Fibroblast of skin of right biceps (primary cell): ENCODE data around the gene ACOT6.
A peak's percentile ranks its signal among the peaks of the same experiment; 100 is the strongest.
"Not testable (repeated sequence)": the region's sequence is repeated elsewhere in the genome, so short reads cannot be mapped to it uniquely, and the experiment has no call there.

Experiments used
- DNase-seq: peaks from one replicate; pipeline ENCODE4 v3.0.0-alpha.2; 2013

Gene ACOT6

DNA sequence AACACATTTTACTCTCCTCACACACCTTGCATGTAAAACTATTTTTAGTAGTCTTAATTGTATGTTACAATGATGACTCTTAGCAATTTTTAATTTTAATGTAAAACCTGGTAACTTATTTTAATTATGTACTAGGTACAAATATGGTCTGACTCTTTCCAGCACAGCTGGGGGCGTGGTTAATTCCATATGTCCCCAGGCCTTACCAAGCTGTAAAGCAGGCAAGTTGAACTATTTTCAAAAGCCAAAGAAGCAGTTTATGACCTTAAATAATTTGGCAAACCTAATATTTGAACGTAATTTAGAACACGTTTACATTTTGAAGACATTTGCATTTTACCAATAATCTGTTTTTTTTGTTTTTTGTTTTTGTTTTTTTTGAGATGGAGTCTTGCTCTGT lies 9.3 kb upstream of the ACOT6 start:
- no peak for DNase-seq

DNA sequence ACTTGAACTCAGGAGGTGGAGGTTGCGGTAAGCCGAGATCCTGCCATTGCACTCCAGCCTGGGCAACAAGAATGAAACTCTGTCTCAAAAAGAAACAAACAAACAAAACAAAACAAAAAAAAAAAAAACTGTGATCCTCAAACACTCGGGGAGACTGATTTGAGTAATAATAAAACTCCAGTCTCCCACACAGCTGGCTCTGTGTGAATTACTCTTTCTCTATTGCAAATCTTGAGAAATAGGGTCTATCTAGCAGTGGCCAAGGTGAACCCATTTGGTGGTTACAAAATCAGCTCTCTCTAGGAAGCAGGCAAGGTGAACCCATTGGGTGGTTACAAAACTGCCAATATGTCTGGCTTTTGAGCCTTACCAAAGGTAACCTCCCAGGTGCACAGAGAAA lies 6.0 kb upstream of the ACOT6 start:
- no peak for DNase-seq

DNA sequence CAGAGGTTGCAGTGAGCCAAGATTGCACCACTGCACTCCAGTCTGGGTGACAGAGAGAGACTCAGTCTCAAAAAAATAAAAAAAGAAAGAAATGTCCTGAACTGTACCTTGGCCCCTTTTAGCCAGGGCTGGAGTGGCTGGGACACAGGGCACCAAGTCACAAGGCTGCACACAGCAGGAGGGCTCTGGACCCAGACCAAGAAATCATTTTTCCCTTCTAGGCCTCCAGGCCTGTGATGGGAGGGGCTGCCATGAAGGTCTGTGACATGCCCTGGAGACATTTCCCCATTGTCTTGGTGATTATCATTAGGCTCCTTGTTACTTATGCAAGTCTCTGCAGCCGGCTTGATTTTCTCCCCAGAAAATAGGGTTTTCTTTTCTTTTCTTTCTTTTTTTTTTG lies 5.1 kb upstream of the ACOT6 start:
- no peak for DNase-seq

DNA sequence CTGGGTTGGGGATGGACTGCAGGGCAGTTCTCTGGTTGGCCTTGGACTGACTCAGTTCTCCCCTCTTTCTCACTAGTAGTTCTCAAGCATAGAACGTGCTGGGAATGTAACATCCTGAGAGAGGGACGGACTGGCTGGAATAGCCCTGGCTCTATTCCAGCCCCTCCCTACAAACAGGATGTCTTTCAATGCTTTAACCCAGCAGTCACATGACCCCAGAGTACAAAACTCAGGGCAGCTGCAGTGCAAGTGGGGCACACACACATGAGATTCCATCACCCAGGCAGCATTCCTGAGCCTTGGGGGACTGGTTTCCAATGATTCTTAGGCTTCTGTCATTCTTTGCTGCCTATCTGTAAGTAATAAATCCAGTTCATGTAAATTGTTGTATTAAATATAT lies 1.6 kb upstream of the ACOT6 start:
- DNase-seq, result peak; percentile 42

DNA sequence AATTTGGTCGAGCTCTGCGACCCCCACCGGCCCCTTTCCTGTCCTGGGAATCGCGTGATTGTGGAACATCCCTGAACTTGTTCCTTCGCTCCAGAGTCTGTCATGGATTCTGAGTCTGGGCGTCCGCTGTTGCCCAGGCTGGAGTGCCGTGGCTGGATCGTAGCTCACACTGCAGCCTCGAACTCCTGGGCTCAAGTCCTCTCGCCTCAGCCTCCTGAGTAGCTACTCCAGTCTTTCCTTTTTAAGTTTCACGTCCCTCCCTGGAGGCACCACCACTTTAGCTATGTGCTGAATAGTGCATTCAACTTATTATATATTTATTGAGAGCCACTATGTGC lies 698 bp downstream of the ACOT6 start:
- DNase-seq, result no peak

DNA sequence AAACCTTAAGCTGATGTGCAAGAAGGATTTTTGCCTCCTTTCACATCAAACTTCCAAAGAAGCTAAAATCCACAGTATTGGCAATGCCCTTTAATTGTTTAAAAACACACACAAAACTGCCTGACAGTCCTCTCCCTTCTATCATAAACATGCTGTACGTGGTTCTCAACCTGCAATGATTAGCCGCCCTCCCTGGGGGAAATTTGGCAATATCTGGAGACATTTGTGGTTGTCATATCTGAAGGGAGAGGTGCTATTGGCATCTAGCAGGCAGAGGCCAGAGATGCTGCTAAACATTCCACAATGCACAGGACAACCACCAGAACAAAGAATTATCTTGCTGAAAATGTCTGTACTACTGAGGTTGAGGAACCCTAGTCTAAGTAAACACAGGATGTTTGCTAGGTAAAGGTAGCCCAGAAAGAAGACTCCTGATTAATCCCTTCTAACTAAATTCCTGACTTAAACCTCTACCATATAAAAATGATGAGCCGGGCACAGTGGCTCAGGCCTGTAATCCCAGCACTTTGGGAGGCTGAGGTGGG lies 1.2 kb downstream of the ACOT6 start:
- DNase-seq, result no peak

DNA sequence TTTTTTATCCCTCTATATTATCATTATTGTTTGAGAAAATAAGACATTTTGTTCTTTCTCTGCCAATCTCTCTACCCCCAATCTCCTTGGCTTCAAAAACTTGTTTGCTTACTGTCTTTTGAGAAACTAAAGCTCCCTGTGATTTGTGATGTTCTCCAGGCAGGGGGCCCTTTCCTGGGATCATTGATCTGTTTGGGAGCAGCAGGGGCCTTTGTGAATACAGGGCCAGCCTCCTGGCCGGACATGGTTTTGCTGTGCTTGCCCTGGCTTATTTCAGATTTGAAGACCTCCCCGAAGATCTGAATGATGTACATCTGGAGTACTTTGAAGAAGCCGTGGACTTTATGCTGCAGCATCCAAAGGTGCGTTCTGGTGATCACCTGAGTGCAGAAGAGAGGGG lies 4.5 kb downstream of the ACOT6 start:
- no peak for DNase-seq

DNA sequence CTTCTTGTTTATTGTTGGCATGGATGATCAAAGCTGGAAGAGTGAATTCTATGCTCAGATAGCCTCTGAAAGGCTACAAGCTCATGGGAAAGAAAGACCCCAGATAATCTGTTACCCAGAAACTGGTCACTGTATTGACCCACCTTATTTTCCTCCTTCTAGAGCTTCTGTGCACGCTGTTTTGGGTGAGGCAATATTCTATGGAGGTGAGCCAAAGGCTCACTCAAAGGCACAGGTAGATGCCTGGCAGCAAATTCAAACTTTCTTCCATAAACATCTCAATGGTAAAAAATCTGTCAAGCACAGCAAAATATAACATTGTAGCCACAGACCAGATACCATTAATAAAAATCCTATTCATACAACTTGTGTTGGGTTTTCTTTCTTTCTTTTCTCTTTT lies 7.2 kb downstream of the ACOT6 start:
- no peak for DNase-seq

DNA sequence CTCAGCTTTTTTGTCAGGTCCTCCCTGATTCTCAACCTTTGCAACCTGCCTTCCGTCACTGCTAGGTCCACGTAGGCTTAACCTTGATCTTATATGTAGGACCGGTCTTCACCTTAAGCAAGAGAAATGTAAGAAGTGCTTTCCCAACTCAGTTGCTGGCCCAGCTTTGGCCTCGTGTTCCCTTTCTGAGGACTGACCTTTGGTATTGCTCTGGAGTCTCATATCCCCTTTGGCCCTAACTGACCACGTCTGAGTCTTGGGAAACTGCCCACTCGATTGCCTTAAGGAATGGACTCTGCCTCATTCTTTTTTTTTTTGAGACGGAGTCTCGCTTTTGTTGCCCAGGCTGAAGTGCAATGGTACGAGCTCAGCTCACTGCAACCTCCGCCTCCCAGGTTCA lies 8.0 kb downstream of the ACOT6 start:
- DNase-seq, result no peak

DNA sequence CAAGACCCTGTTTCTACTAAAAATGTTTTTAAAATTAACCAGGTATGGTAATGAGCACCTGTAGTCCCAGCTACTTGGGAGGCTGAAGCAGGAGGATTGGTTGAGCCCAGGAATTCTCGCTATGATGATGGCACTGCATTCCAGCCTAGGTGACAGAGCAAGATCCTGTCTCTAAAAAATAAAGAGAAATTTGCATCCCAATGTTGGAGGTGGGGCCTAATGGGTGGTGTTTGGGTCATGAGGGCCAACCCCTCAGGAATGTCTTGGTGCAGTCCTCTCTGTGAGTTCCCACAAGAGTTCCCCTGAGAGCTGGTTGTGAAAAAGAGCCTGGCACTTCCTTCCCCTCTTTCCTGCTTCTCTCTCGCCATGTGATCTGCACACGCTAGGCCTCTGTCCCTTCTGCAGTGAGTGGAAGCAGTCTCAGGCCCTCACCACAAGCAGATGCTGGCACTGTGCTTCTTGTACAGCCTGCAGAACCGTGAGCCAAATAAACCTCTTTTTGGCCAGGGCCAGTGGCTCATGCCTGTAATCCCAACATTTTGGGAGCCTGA lies 11.3 kb downstream of the ACOT6 start:
- no peak for DNase-seq

DNA sequence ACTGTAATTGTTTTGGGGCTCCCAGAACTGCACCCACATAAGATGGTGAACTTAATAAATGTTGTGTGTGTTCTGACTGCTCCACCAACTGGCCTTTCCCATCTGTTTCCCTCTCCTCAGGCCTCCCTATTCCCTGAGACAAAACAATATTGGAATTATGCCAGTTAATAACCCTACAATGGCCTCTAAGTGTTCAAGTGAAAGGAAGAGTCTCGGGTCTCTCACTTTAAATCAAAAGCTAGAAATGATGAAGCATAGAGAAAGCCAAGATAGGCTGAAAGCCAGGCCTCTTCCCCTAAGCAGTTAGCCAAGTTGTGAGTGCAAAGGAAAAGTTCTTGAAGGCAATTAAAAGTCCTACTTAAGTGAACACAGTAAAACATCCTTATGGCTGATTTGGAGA lies 13.4 kb downstream of the ACOT6 start:
- DNase-seq, result no peak

DNA sequence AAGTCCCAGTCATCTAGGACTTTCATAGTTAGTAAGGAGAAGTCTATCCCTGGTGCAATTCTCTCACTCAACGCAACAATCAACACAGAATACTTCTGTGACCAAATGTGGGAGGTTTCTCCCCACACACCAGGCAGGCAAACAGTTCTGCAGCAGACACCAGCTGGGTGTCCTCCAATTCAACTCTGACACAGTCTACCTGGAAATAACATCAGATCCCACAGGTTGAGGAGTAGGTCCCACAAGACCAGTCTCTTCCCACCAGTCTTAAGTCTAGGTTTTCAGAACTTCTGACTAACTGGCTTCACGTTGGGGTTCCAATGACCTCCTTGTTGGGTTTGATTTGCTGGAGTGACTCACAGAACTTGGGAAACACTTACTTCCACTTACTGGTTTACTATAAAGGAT lies 14.8 kb downstream of the ACOT6 start:
- DNase-seq, result no peak

DNA sequence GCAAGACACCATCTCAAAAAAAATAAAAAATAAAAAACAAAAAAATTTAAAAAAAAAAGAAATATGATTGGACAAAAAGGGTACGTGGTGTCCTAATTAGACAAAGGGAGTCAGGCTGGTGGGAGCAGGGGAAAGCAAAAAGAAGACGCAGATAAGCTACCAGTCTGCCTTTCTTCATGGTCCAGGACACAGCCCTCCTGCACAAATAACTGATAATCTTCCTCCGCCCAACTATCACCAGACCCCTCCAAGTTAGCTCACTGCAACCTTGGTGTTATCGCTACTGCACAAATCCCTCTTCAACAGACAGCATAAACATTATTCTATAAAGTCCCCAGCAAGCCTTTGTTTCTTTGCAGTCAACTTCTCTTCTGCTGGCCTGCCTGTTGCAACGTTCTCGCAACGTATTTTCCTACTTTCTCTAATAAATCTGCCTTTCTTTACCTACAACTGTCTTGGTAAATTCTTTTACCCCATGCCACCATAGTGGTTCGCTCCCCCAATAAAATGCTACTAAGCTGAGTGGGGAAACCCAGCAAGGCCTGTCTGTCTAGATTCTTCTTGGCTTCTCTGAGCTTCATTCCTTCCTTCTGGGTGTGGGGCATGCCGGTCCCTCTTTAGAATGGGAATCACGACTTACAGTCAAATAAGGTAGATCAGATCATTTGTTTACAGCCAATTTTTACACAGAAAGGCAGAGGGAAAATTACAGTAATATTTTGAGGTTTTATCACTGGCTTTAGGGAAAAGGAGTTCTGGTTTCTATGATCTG lies 17.9 kb downstream of the ACOT6 start:
- DNase-seq, result no peak

DNA sequence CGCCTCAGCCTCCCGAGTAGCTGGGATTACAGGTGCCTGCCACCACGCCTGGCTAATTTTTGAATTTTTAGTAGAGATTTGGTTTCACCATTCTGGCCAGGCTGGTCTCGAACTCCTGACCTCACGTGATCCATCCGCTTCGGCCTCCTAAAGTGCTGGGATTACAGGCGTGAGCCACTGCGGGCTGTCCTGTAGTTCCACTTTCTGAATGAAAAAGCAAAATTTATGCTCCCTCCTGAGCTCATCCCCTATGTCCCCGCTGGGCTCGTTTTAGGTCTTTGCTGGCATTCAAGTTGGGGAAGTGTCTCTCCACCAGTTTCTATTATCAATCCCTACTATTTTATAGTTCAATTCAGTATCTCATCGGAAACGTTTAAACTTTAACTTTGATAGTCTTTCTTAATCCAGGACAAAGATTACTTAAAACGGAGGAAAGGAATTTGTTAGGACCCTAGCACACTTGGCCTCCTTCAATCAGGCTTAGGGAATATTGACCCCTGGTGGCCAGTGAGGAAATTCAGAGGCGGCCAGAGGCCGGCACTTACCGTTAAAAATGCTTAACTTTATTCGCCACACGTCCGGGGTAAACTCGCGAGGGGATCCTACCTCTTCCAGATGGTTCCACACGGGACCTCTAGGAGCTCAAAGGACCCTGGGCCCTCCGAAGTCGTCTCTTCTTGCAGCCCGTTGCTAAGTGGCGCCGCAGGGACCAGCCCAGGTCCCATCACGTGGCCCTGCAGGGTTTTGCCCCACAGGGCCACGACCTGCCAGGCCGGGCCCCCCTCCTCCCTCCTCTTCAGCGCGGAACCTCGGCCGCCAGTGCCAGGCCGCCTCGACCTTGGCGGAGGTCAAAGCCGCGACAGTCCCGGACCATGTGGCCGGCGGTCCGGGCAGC lies 21.0 kb downstream of the ACOT6 start:
- DNase-seq, result peak; percentile 68

DNA sequence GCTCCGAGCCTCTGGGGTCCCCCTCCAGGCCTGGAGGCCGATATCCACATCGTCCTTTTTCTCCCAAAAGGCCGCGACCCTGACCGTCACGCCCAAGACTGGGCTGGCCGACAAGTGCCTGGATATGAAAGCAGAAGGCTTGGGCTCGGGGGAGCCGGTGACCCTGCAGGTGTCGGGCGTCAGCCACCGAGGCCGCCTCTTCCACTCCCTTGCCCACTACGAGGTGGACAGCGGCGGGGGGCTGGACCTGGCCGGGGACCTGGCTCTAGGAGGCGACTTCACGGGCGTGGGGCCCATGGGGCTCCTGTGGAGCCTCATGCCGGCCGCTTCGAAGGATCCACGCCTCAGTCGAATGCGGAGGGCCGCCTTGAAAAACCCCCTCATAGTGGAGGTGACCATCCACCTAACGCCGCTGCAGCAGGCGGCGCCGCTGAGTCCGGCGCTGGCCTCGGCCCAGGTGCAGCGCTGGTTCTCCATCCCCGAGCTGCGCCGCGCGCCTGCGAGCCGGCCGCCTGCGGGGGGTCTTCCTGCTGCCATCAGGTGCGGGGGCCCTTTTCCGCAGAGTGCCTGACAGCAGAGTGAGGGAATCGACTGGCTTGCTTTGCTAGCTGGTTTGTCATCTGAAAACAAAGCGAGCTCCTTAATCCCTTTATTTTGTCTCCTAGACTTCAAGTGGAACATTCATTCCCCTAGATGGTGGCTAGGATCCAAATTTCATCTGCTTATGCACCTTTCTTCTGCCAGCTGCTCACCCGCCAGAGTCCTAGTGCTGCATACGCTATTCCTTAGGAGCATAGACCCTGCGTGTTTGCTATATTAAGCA lies 21.9 kb downstream of the ACOT6 start:
- no peak for DNase-seq

DNA sequence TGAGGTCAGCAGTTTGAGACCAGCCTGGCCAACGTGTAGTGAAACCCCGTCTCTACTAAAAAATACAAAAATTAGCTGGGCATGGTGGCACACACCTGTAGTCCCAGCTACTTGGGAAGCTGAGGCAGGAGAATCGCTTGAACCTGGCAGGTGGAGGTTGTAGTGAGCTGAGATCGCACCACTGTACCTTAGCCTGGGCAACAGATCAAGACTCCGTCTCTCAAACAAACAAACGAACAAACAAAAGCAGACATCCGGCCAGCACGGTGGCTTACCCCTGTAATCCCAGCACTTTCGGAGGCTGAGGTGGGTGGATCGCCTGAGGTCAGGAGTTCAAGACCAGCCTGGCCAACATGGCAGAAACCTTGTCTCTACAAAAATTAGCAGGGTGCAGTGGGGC lies 24.0 kb downstream of the ACOT6 start:
- not testable (repeated sequence) for DNase-seq

DNA sequence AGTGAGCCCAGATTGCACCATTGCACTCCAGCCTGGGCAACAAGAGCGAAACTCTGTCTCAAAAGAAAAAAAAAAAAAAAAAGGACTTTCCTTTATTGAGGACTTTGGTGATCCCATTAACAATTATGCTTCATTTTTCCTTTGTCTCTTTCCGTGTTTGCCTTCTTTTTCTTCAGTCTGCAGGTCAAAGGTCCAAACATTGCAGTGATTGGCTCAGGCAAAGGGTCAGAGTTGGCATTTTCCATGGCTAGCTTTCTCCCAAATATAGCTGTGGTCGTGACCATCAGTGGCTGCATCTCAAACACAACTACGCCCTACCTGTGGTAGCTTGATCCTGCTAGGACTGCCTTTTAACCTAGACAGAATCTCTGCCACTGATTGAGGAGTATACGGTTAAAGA lies 25.5 kb downstream of the ACOT6 start:
- DNase-seq, result no peak

DNA sequence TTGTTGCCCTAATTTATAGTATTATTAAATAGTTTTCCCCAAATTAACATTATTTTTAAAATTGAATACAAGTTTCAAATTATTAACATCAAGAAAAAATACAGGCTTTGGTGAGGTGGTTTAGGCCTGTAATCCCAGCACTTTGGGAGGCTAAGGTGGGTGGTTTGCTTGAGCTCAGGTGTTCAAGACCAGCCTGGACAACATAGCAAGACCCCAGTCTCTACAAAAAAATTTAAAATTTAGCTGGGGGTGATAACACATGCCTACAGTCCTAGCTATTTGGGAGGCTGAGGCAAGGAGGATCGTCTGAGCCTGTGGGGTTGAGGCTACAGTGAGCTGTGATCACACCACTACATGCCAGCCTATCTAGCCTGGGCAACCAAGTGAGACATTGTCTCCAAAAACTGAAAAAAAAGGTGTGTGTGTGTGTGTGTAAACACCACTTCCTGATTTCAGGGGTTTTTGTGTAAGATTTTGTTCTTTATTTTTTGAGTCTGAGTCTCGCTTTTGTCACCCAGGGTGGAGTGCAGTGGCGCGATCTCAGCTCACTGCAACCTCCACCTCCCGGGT lies 28.6 kb downstream of the ACOT6 start:
- no peak for DNase-seq

DNA sequence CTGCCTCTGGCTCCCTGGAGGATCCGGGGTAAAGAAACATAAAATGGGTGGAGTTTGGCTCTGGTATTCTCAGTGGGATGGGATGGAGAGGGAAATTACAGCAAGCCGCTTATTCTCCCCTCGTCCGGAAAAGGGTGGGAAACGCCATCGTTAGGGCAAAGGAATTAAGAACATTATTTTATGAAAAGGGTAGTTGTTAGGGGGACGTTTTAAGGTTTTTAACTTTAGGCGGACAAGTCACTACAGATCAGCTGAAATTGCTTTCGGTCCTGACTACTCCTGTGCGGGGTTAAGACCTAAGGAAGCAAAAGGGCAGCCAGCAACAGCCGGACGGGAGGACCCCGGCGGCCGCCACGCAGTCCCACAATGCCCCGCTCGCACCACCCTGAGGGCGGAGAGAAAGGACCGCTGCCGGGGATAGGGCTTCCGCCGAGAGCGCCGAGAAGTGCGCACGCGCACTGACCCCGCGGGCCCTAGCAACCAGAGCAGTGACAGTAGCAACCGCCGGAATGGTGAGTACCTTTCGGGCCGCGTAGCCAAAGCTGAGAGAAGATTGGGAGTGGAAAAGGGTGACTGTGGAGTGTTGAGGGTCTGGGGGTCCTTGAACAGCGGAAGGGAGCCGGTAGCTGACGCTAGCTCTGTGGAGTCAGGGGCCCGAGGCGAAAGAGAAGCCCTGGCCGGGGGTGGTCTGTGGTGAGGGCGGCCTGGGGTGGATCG lies 32.4 kb downstream of the ACOT6 start, which contains the start of gene DNAL1:
DNAL1 (plus strand) TSS at position 456 of the 717 bp plus-strand sequence; CDS start at position 510, 54 bp downstream.
- DNase-seq, result peak; percentile 92

DNA sequence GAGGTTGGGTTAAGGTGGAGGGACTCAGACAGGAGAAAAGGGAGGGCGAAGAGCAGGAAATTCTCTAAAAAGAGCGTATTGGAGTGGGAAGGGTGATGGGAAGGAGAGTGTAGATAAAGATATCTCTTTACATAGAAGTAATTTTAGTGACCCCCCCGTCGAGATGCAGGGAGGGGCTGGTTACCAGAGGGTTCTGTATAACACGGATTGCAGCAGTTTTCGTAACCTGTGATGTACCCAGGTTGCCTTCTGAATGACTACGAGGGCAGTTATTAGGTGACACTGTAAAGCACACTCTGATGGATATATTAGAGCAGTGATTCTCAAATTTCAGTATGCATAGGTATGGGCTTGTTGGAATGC lies 32.9 kb downstream of the ACOT6 start:
- no peak for DNase-seq

DNA sequence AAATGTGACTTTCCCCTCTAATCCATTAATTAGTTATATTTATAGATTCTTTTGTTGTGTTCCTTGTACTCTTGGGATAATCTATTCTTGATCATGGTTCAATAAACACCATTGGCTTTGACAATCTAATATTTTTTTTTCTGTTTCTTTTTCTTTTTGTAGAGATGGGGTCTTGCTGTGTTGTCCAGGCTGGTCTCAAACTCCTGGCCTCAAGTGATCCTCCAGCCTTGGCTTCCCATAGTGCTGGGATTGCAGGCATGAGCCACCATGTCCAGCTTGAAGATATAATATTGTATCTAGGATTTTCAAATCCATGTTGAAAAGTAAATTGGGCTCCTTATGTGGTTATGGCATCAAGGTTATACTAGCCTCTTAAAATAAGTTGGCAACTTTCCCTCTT lies 38.7 kb downstream of the ACOT6 start:
- no peak for DNase-seq

DNA sequence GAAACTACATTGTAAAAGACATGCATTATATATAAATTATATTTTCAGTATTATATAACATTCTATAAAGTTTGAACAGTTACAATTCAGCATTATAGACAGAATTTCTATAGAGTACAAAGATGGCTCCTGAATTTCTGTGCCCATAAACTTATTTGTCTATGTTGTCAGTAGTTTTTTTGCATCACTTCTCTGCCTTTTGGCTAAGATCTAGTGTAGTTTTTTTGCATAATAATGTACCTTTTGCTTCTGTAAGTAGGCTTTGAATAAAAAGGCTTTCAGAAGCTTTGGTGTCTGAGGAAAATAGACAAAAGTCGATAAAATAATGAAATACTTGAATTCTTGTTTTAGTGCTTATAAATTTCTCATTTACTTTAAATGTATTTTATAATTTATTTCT lies 43.5 kb downstream of the ACOT6 start:
- no peak for DNase-seq
